Activated naive CD8-positive, alpha-beta T cell treated with anti-CD3 and anti-CD28 coated beads, Interleukin-2, amount 50 U/mL, for 24 hours (primary cell): ENCODE data around the gene PTPRT.

ENCODE experiments used
- ATAC-seq: fragments of 150-1000 bp; cut with Tn5 transposase; one replicate; pipeline ENCODE4 v1.10.0; 2021
- DNase-seq: peaks from one replicate; pipeline ENCODE4 v3.0.0; 2021
- H3K27ac Mint-ChIP-seq: one replicate; pipeline ENCODE4 v1.8.0; 2021; ENCODE audit warnings: mild to moderate bottlenecking, mixed read lengths
- H3K27me3 Mint-ChIP-seq: one replicate; pipeline ENCODE4 v1.8.0; 2021; ENCODE audit warnings: mixed read lengths
- H3K36me3 Mint-ChIP-seq: one replicate; pipeline ENCODE4 v1.8.0; 2021; ENCODE audit warnings: low read depth, mixed read lengths
- H3K4me1 Mint-ChIP-seq: one replicate; pipeline ENCODE4 v1.8.0; 2021; ENCODE audit warnings: mixed read lengths
- H3K4me3 Mint-ChIP-seq: one replicate; pipeline ENCODE4 v1.8.0; 2021; ENCODE audit warnings: mild to moderate bottlenecking, moderate library complexity, mixed read lengths
- H3K9me3 Mint-ChIP-seq: one replicate; pipeline ENCODE4 v1.8.0; 2021; ENCODE audit warnings: mixed read lengths

PTPRT gene

DNA sequence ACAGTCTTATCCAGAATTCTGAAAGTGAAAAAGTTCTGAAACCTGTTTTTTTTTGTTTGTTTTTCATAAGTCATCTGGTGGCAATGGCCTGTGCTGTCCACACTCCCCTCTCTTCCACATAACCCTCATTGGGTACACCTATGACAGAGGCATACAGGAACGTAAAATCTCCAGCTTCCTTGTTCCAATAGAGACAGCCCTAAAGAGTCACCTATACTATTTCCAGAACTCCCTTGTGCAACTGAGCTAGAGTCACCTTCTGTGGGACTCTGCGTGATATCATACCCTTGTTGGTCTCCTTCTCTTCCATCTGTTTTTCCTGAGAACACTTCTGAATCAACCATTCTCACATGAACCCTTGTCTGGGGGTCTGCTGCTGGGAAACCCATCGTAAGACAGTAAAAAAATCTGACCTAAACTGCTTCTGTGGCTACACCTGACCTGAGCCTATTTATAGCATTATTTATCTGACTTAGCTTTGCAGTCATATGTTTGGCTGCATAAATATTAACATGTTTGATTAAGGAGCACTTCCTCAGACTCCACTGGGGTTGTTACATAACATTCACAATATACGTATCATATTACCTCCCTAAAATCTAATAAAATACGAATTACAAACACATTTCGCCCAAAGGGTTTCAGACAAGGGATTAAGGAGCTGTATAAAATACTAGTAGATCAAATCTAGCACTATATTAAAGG is 151.9 kb downstream of the PTPRT start:
- H3K27ac Mint-ChIP-seq: no peak overlapping the region
- no peak for DNase-seq

DNA sequence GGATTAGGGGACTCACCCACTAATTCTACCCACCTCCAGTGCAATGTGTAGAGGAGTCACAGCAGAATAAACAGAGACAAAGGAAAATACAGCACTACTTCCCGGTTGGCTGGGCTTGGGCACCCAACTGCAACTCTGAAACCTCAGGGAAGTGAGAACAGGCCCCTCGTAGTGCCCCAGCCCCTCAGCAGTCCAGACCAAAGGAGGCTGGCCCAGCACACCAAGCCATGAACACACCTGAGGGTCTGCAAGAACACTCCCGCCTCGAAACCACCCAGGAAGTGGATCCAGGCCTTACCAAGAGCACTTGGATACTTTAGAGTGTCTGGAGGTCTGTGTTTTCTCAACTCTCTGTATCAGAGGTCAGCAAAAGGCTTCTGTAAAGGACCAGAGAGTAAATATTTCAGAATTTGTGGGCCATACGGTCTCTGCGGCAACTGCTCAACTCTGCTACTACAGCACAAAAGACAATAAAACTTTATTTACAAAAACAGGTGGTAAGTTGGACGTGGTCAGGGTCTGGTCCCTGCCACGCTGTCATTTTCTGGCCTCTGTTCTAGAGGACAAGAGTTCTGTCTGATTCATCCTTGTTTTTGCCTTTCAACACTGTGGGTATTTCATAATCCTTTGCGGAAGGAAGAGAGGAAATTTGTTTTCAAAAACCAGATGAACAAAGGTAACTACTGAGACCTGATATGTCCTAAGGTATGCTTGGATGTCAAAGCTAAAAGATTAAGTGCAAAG is 154.6 kb downstream of the PTPRT start:
- ATAC-seq (no peak), DNase-seq (no peak)
- H3K27ac Mint-ChIP-seq: no peak overlapping the region
- no peaks in the 10 kb centered on the region for H3K4me1 Mint-ChIP-seq
- peaks cover 3% of the 10 kb centered on the region for H3K27me3 Mint-ChIP-seq
- H3K9me3 Mint-ChIP-seq: peaks cover 4% of the 10 kb centered on the region
- no peaks in the 10 kb centered on the region for H3K36me3 Mint-ChIP-seq
- no peak overlapping the region for H3K4me3 Mint-ChIP-seq

More for the DNA sequence above, 151.9 kb downstream of the PTPRT start:
- no peaks in the 10 kb centered on the region for H3K4me1 Mint-ChIP-seq
- H3K4me3 Mint-ChIP-seq: no peak overlapping the region
- no peaks in the 10 kb centered on the region for H3K36me3 Mint-ChIP-seq
- no peak for ATAC-seq
- no peaks in the 10 kb centered on the region for H3K9me3 Mint-ChIP-seq
- H3K27me3 Mint-ChIP-seq: peaks cover 3% of the 10 kb centered on the region

DNA sequence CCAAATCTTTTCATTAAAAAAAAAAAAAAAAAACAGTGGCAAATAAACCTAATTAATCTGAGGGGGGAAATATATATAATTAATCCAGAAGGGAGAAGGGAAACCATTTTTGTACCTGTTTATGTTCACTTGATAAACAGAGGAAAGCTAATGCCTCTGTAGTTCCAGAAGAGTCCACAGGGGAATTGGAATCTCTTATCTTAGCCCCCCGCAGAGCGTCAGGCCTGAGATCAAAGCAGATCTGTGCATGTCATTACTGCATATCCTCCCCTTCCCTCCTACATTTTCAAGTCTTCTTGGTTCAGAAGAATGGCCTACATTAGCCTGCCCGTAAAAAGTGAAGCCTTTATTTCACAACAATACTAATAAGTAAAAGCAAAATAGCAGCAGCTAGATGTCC is 157.2 kb downstream of the PTPRT start:
- ATAC-seq: no peak
- Mint-ChIP-seq H3K9me3 (peaks cover 5% of the 10 kb centered on the region), H3K36me3 (no peaks in the 10 kb centered on the region)

DNA sequence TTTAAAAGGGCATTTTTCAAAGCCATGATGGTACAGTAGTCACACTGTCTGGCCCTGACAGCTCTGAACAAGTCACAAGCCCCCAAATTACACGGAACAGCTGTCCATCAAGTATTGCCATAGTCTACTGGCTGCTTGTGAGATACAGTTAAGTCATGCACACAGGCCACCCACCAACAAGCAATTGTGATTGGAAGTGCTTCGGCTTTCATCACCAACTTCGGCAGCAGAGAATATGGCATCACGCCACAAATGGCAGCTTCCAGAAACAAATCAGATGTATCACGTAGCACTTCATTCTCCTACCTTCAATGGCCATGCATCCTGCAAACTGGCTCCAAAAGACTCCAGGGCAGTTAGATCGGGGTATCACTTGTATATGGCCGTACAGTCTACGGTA is 160.5 kb downstream of the PTPRT start:
- no peaks in the 10 kb centered on the region for H3K4me1 Mint-ChIP-seq
- H3K36me3 Mint-ChIP-seq: no peaks in the 10 kb centered on the region
- H3K4me3 Mint-ChIP-seq: no peak overlapping the region
- peaks cover 3% of the 10 kb centered on the region for H3K27me3 Mint-ChIP-seq
- DNase-seq (no peak), ATAC-seq (no peak)
- H3K9me3 Mint-ChIP-seq: peaks cover 5% of the 10 kb centered on the region
- no peak overlapping the region for H3K27ac Mint-ChIP-seq

More for the DNA sequence above, 157.2 kb downstream of the PTPRT start:
- peaks cover 3% of the 10 kb centered on the region for H3K27me3 Mint-ChIP-seq
- no peaks in the 10 kb centered on the region for H3K4me1 Mint-ChIP-seq
- no peak overlapping the region for H3K27ac Mint-ChIP-seq
- no peak overlapping the region for H3K4me3 Mint-ChIP-seq
- no peak for DNase-seq

DNA sequence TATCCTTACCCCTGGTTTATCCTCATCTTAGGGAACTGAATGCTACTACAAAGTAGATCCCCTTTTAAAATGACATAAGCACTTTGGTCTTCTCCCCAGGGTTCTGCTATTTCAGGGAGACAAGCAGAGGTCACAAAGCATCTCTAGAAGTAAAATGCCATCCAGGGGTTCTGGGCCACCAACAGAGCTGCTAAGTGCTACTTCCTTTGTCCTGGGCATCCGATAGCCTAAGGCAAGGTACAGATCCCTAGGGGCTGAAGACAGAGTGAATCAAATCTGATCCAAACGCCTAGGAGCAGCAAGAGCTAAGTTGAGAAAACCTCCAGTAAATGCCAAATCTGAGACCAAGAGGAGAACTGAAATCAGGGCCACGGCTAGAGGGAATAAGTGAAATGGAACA is 161.2 kb downstream of the PTPRT start:
- Mint-ChIP-seq H3K27ac (no peak overlapping the region), H3K9me3 (peaks cover 5% of the 10 kb centered on the region), H3K4me3 (no peak overlapping the region), H3K36me3 (no peaks in the 10 kb centered on the region), H3K27me3 (peaks cover 3% of the 10 kb centered on the region), H3K4me1 (no peaks in the 10 kb centered on the region)
- no peak for DNase-seq
- ATAC-seq: no peak

GRCh38 chr20:43023836-43024235 is 165.9 kb downstream of the PTPRT start:
- Mint-ChIP-seq H3K27me3 (peaks cover 2% of the 10 kb centered on the region), H3K4me3 (no peak overlapping the region), H3K4me1 (no peaks in the 10 kb centered on the region), H3K36me3 (no peaks in the 10 kb centered on the region), H3K27ac (no peak overlapping the region), H3K9me3 (no peaks in the 10 kb centered on the region)
- DNase-seq (no peak), ATAC-seq (no peak)

DNA sequence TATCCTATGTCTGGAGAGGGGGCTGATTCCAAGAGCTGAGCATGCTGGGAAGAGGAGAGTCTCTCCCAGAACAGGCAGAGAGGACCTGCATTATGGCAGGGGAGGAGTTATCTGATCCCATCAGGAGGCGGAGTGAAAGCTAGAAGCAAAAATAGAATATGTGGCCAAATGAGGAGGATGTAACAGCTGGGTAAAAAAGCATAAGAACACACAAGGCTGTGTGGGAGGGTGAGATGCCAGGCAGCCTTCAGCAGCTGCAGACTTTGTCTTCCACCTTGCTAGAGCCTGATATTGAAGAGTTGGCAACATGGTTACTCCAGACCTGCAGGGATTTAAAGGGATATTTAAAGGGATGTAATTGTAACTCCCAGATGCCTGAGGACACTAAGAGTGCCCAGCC is 167.1 kb downstream of the PTPRT start:
- H3K4me1 Mint-ChIP-seq: no peaks in the 10 kb centered on the region
- ATAC-seq (no peak), DNase-seq (no peak)
- H3K4me3 Mint-ChIP-seq: no peak overlapping the region
- no peaks in the 10 kb centered on the region for H3K36me3 Mint-ChIP-seq
- H3K9me3 Mint-ChIP-seq: no peaks in the 10 kb centered on the region
- peaks cover 2% of the 10 kb centered on the region for H3K27me3 Mint-ChIP-seq
- H3K27ac Mint-ChIP-seq: no peak overlapping the region

GRCh38 chr20:43022081-43022480 is 167.6 kb downstream of the PTPRT start:
- Mint-ChIP-seq H3K27me3 (peaks cover 2% of the 10 kb centered on the region), H3K36me3 (no peaks in the 10 kb centered on the region), H3K27ac (no peak overlapping the region), H3K4me1 (no peaks in the 10 kb centered on the region), H3K4me3 (no peak overlapping the region), H3K9me3 (no peaks in the 10 kb centered on the region)
- DNase-seq: no peak
- ATAC-seq: no peak

- DNase-seq (no peak), ATAC-seq (no peak)
- H3K27me3 Mint-ChIP-seq: peaks cover 2% of the 10 kb centered on the region
- no peak overlapping the region for H3K4me3 Mint-ChIP-seq
- H3K27ac Mint-ChIP-seq: no peak overlapping the region
- no peaks in the 10 kb centered on the region for H3K36me3 Mint-ChIP-seq
- H3K9me3 Mint-ChIP-seq: no peaks in the 10 kb centered on the region
- no peaks in the 10 kb centered on the region for H3K4me1 Mint-ChIP-seq
These were observed 172.3 kb downstream of the PTPRT start for GRCh38 chr20:43017241-43018030.

GRCh38 chr20:43016257-43016656 is 173.4 kb downstream of the PTPRT start:
- no peaks in the 10 kb centered on the region for H3K36me3 Mint-ChIP-seq
- no peak for DNase-seq
- H3K4me1 Mint-ChIP-seq: no peaks in the 10 kb centered on the region
- H3K4me3 Mint-ChIP-seq: no peak overlapping the region
- H3K9me3 Mint-ChIP-seq: no peaks in the 10 kb centered on the region
- peaks cover 2% of the 10 kb centered on the region for H3K27me3 Mint-ChIP-seq
- ATAC-seq: no peak
- H3K27ac Mint-ChIP-seq: no peak overlapping the region

- H3K4me1 Mint-ChIP-seq: no peaks in the 10 kb centered on the region
- H3K36me3 Mint-ChIP-seq: no peaks in the 10 kb centered on the region
- no peak for ATAC-seq
- no peak for DNase-seq
- no peaks in the 10 kb centered on the region for H3K9me3 Mint-ChIP-seq
- H3K27ac Mint-ChIP-seq: no peak overlapping the region
- peaks cover 2% of the 10 kb centered on the region for H3K27me3 Mint-ChIP-seq
- no peak overlapping the region for H3K4me3 Mint-ChIP-seq
These were observed 174.1 kb downstream of the PTPRT start for GRCh38 chr20:43015566-43015965.

- no peaks in the 10 kb centered on the region for H3K4me1 Mint-ChIP-seq
- no peak overlapping the region for H3K27ac Mint-ChIP-seq
- no peaks in the 10 kb centered on the region for H3K36me3 Mint-ChIP-seq
- no peaks in the 10 kb centered on the region for H3K9me3 Mint-ChIP-seq
- DNase-seq (no peak), ATAC-seq (no peak)
- H3K4me3 Mint-ChIP-seq: no peak overlapping the region
- H3K27me3 Mint-ChIP-seq: no peaks in the 10 kb centered on the region
These were observed 175.5 kb downstream of the PTPRT start for GRCh38 chr20:43014206-43014605.

- DNase-seq (no peak), ATAC-seq (no peak)
- no peaks in the 10 kb centered on the region for H3K4me1 Mint-ChIP-seq
- no peak overlapping the region for H3K27ac Mint-ChIP-seq
- no peaks in the 10 kb centered on the region for H3K27me3 Mint-ChIP-seq
- no peaks in the 10 kb centered on the region for H3K36me3 Mint-ChIP-seq
- H3K4me3 Mint-ChIP-seq: no peak overlapping the region
- H3K9me3 Mint-ChIP-seq: no peaks in the 10 kb centered on the region
These were observed 178.2 kb downstream of the PTPRT start for GRCh38 chr20:43011491-43011890.

- Mint-ChIP-seq H3K27ac (no peak overlapping the region), H3K4me3 (no peak overlapping the region), H3K9me3 (no peaks in the 10 kb centered on the region), H3K36me3 (no peaks in the 10 kb centered on the region), H3K4me1 (no peaks in the 10 kb centered on the region), H3K27me3 (no peaks in the 10 kb centered on the region)
- no peak for ATAC-seq
- DNase-seq: no peak
These were observed 180.2 kb downstream of the PTPRT start for GRCh38 chr20:43009532-43009931.

DNA sequence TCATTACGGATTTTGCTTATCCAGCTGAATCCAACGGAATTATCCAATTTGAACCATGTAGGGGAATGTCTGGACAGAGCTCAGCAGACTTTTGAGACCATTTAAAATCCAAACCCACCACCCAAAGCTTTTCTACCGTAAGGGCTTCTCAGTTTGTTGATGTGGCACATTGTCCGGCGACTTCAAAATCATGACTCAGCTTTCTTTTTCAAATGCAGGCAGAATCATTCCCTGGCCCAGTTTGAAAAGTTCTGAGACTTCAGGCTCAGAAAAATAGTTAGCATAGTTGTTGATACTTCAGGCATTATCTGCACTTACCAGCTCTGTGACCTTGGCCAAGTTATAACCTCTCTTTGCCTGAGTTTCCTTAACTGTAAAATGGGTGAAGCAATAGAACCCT is 182.2 kb downstream of the PTPRT start:
- Mint-ChIP-seq H3K36me3 (no peaks in the 10 kb centered on the region), H3K9me3 (no peaks in the 10 kb centered on the region), H3K27ac (no peak overlapping the region), H3K4me1 (no peaks in the 10 kb centered on the region), H3K27me3 (no peaks in the 10 kb centered on the region), H3K4me3 (no peak overlapping the region)
- DNase-seq (no peak), ATAC-seq (no peak)
